SK-N-SH treated with all-trans-retinoic acid at 6 μM for 48 hours (cell line): ENCODE measurements around the gene NPB.

ENCODE experiments used
- ATAC-seq: fragments of 200-7000 bp; cut with Tn5 transposase; 3 replicates; pipeline ENCODE4 v1.9.1; 2020; ENCODE audit warnings: mild to moderate bottlenecking, moderate library complexity
- ARNTL ChIP-seq: fragments of 450-650 bp; formaldehyde crosslinking; IDR thresholded peaks from 2 replicates; pipeline ENCODE4 v1.5.0; 2020; ENCODE audit warnings: low read depth, mild to moderate bottlenecking, moderate library complexity, borderline replicate concordance
- BACH2 ChIP-seq: fragments of 250-450 bp; sonication (Bioruptor Pico); IDR thresholded peaks from 2 replicates; pipeline ENCODE4 v1.9.0; 2021; ENCODE audit warnings: mild to moderate bottlenecking, borderline replicate concordance
- ESRRG ChIP-seq: fragments of 250-450 bp; sonication (Bioruptor Pico); IDR thresholded peaks from 2 replicates; pipeline ENCODE4 v1.6.1; 2021; ENCODE audit warnings: mild to moderate bottlenecking
- GLIS3 ChIP-seq: fragments of 250-450 bp; sonication (Bioruptor Pico); IDR thresholded peaks from 2 replicates; pipeline ENCODE4 v1.5.0; 2020; ENCODE audit warnings: mild to moderate bottlenecking, moderate library complexity
- ISL1 ChIP-seq: fragments of 250-450 bp; sonication (Bioruptor Pico); IDR thresholded peaks from 2 replicates; pipeline ENCODE4 v2.1.2; 2022; ENCODE audit warnings: mild to moderate bottlenecking, moderate library complexity
- OSR1 ChIP-seq: fragments of 250-450 bp; sonication (Bioruptor Pico); IDR thresholded peaks from 2 replicates; pipeline ENCODE4 v1.8.0; 2022; ENCODE audit warnings: moderate library complexity, mild to moderate bottlenecking, inconsistent platforms
- PPARA ChIP-seq: fragments of 250-450 bp; sonication (Bioruptor Pico); IDR thresholded peaks from 2 replicates; pipeline ENCODE4 v1.5.0; 2020; ENCODE audit warnings: mild to moderate bottlenecking, borderline replicate concordance
- RARB ChIP-seq: fragments of 250-450 bp; sonication (Bioruptor Pico); IDR thresholded peaks from 2 replicates; pipeline ENCODE4 v1.8.0; 2021; ENCODE audit warnings: mild to moderate bottlenecking, moderate library complexity
- SNAI2 ChIP-seq: fragments of 250-450 bp; sonication (Bioruptor Pico); IDR thresholded peaks from 2 replicates; pipeline ENCODE4 v1.5.0; 2020; ENCODE audit warnings: mild to moderate bottlenecking, moderate library complexity
- TCF4 ChIP-seq: fragments of 250-450 bp; sonication (Bioruptor Pico); IDR thresholded peaks from 2 replicates; pipeline ENCODE4 v1.8.0; 2021; ENCODE audit warnings: mild to moderate bottlenecking, moderate library complexity, borderline replicate concordance
- TOX ChIP-seq: fragments of 250-450 bp; sonication (Bioruptor Pico); IDR thresholded peaks from 2 replicates; pipeline ENCODE4 v1.8.0; 2021; ENCODE audit warnings: mild to moderate bottlenecking, moderate library complexity, borderline replicate concordance
- ZC3H10 ChIP-seq: fragments of 250-450 bp; sonication (Bioruptor Pico); IDR thresholded peaks from 2 replicates; pipeline ENCODE4 v1.5.1; 2021; ENCODE audit warnings: mild to moderate bottlenecking, moderate library complexity
- ZFP3 ChIP-seq: fragments of 250-450 bp; sonication (Bioruptor Pico); IDR thresholded peaks from 2 replicates; pipeline ENCODE4 v1.5.0; 2020; ENCODE audit warnings: mild to moderate bottlenecking, moderate library complexity
- ZFP30 ChIP-seq: fragments of 450-650 bp; formaldehyde crosslinking; IDR thresholded peaks from 2 replicates; pipeline ENCODE4 v1.5.0; 2022; ENCODE audit warnings: mild to moderate bottlenecking, moderate library complexity
- ZNF565 ChIP-seq: fragments of 450-650 bp; formaldehyde crosslinking; conservative IDR thresholded peaks from 2 replicates; pipeline ENCODE4 v1.5.0; 2020; ENCODE audit warnings: low read depth, mild to moderate bottlenecking, moderate library complexity
- ZNF8 ChIP-seq: fragments of 450-650 bp; formaldehyde crosslinking; IDR thresholded peaks from 2 replicates; pipeline ENCODE4 v1.5.0; 2020; ENCODE audit warnings: mild to moderate bottlenecking, moderate library complexity
- TF ChIP-seq, protein P1 (sequence below): fragments of 250-450 bp; sonication (Bioruptor Pico); IDR thresholded peaks from 2 replicates; pipeline ENCODE4 v1.5.1; 2020; ENCODE audit warnings: low read depth, mild to moderate bottlenecking, moderate library complexity
- TF ChIP-seq, protein P2 (sequence below): fragments of 250-450 bp; sonication (Bioruptor Pico); IDR thresholded peaks from 2 replicates; pipeline ENCODE4 v1.8.0; 2021; ENCODE audit warnings: low read depth, mild to moderate bottlenecking, moderate library complexity, borderline replicate concordance
- TF ChIP-seq, protein P3 (sequence below): fragments of 250-450 bp; sonication (Bioruptor Pico); IDR thresholded peaks from 2 replicates; pipeline ENCODE4 v1.5.0; 2020; ENCODE audit warnings: mild to moderate bottlenecking, moderate library complexity
- TF ChIP-seq, protein P4 (sequence below): fragments of 250-450 bp; sonication (Bioruptor Pico); IDR thresholded peaks from 2 replicates; pipeline ENCODE4 v1.5.1; 2021; ENCODE audit warnings: mild to moderate bottlenecking, moderate library complexity

The NPB gene

DNA sequence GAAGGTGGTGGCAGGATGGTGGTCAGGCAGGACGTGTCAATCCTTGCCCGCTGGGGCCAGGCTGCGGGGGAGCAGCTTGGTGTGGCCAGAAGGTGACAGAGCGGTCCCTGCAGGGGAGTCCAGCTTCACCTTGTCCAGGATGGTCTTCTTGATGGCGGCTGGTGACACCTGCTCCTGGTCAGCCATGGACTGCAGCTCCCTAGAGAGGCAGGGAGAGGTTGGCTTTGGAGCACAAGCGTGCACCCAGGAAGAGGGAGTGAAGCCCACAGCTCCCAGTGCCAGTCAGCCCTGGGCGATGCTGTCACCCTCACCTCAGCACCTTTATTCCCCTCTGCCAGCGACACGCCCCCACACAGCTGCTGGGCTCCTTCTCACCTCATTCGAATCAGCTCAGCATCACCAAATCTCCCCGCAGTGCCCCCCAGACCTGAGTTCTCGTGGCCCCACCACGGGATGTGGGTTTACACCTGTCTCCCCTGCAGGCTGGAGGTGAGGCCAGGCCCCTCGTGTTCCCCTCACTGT, 31.2 kb downstream of the NPB start:
- ATAC-seq = no peak
- TF ChIP-seq ZFP30 (CRISPR knock-in tag) (no peak), ISL1 (CRISPR knock-in tag) (no peak), RARB (CRISPR knock-in tag) (no peak)
- TF ChIP-seq, protein P1, sequence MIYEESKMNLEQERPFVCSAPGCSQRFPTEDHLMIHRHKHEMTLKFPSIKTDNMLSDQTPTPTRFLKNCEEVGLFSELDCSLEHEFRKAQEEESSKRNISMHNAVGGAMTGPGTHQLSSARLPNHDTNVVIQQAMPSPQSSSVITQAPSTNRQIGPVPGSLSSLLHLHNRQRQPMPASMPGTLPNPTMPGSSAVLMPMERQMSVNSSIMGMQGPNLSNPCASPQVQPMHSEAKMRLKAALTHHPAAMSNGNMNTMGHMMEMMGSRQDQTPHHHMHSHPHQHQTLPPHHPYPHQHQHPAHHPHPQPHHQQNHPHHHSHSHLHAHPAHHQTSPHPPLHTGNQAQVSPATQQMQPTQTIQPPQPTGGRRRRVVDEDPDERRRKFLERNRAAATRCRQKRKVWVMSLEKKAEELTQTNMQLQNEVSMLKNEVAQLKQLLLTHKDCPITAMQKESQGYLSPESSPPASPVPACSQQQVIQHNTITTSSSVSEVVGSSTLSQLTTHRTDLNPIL (CRISPR knock-in tag) = no peak

DNA sequence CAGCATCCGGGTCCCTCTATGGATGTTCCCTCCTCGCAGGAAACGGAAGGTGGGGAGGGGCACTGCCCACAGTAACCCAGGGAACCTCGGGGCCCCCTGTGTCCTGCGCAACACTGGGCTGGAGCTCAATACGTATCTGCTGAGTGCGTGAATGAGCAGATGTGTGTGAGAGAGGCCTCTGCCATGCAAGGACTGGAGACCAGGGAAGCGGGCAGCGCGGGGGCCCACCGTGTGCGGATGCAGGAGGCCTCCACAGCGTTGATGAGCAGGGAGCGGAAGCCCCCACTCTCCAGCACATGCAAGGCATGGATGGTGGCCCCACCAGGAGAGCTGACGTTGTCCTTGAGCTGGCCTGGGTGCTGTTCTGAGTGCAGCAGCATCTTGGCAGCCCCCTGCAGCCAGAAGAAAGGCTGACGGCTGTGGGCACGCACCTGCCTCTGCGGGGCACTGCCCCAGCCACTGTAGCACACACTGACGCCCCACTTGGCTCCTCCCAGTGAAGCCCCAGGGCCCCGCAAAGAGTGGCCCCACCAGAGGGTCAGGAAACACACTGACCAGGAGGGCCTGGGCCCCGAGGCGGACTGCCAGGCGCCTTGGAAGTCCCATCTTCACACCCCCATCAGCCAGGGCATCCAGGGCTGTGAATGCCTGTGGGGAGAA, 32.2 kb downstream of the NPB start:
- TF ChIP-seq, protein P2, sequence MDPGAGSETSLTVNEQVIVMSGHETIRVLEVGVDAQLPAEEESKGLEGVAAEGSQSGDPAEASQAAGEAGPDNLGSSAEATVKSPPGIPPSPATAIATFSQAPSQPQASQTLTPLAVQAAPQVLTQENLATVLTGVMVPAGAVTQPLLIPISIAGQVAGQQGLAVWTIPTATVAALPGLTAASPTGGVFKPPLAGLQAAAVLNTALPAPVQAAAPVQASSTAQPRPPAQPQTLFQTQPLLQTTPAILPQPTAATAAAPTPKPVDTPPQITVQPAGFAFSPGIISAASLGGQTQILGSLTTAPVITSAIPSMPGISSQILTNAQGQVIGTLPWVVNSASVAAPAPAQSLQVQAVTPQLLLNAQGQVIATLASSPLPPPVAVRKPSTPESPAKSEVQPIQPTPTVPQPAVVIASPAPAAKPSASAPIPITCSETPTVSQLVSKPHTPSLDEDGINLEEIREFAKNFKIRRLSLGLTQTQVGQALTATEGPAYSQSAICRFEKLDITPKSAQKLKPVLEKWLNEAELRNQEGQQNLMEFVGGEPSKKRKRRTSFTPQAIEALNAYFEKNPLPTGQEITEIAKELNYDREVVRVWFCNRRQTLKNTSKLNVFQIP = no peak
- TF ChIP-seq ZNF8 (CRISPR knock-in tag) = no peak
- TF ChIP-seq, protein P3, sequence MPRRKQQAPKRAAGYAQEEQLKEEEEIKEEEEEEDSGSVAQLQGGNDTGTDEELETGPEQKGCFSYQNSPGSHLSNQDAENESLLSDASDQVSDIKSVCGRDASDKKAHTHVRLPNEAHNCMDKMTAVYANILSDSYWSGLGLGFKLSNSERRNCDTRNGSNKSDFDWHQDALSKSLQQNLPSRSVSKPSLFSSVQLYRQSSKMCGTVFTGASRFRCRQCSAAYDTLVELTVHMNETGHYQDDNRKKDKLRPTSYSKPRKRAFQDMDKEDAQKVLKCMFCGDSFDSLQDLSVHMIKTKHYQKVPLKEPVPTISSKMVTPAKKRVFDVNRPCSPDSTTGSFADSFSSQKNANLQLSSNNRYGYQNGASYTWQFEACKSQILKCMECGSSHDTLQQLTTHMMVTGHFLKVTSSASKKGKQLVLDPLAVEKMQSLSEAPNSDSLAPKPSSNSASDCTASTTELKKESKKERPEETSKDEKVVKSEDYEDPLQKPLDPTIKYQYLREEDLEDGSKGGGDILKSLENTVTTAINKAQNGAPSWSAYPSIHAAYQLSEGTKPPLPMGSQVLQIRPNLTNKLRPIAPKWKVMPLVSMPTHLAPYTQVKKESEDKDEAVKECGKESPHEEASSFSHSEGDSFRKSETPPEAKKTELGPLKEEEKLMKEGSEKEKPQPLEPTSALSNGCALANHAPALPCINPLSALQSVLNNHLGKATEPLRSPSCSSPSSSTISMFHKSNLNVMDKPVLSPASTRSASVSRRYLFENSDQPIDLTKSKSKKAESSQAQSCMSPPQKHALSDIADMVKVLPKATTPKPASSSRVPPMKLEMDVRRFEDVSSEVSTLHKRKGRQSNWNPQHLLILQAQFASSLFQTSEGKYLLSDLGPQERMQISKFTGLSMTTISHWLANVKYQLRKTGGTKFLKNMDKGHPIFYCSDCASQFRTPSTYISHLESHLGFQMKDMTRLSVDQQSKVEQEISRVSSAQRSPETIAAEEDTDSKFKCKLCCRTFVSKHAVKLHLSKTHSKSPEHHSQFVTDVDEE (CRISPR knock-in tag) = no peak
- TF ChIP-seq, protein P1 (CRISPR knock-in tag) = no peak
- no peak for TF ChIP-seq SNAI2
- no peak for TF ChIP-seq OSR1 (CRISPR knock-in tag)
- TF ChIP-seq TCF4 (CRISPR knock-in tag) = no peak
- no peak for TF ChIP-seq BACH2
- no peak for TF ChIP-seq TOX
- no peak for TF ChIP-seq PPARA (CRISPR knock-in tag)
- TF ChIP-seq ZNF565 (CRISPR knock-in tag) = no peak
- TF ChIP-seq GLIS3 (CRISPR knock-in tag) = no peak
- no peak for TF ChIP-seq RARB (CRISPR knock-in tag)
- TF ChIP-seq ESRRG (CRISPR knock-in tag) = no peak
- no peak for TF ChIP-seq ZFP3 (CRISPR knock-in tag)
- TF ChIP-seq, protein P4, sequence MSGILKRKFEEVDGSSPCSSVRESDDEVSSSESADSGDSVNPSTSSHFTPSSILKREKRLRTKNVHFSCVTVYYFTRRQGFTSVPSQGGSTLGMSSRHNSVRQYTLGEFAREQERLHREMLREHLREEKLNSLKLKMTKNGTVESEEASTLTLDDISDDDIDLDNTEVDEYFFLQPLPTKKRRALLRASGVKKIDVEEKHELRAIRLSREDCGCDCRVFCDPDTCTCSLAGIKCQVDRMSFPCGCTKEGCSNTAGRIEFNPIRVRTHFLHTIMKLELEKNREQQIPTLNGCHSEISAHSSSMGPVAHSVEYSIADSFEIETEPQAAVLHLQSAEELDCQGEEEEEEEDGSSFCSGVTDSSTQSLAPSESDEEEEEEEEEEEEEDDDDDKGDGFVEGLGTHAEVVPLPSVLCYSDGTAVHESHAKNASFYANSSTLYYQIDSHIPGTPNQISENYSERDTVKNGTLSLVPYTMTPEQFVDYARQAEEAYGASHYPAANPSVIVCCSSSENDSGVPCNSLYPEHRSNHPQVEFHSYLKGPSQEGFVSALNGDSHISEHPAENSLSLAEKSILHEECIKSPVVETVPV = no peak
- TF ChIP-seq ZC3H10 = no peak
- TF ChIP-seq ZFP30 (CRISPR knock-in tag) = no peak
- TF ChIP-seq, all 23 proteins: peak for 0
- no peak for ATAC-seq

DNA sequence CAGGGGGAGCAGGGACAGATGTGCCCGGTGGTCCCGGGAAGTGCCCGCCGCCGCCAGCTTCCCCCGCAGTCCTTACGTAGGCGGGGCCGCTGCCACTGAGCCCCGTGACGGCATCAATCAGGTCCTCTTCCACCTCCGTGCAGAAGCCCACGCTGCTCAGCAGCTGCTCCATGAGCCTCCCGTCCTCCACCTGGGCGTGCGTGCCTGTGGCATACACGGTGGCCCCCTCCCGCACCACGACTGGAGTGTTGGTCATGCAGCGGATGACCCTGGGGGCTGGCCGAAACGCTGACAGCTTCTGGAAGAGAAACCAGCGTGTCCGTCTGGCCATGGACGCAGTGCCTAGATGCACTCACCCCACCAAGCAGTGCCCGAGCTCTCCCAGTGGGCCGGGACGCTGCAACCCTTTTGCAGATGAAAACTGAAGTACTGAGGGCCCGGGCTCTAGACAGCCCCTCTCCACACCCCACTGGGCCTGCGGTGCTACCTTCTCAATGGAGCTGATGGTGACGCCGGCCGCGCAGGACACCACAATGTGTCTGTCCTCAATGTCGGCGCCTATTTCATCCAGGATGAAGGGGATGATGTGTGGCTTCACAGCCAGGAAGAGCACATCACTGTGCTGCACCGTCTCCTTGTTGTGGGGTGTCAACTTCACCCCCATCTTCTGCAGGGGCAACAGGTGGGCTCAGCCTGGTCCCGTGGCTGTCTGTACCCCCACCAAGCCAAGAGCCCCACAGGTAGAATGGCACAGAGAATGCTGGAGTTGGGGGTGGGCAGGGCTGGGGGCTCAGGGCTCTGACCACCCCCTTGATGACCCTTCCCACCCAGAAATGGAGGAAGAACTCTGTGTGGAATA, 33.0 kb downstream of the NPB start:
- no peak for ATAC-seq
- TF ChIP-seq BACH2 (no peak), TCF4 (CRISPR knock-in tag) (no peak), ARNTL (CRISPR knock-in tag) (no peak), TOX (no peak), ZFP3 (CRISPR knock-in tag) (no peak)
- TF ChIP-seq, protein P1 (CRISPR knock-in tag) = no peak
- TF ChIP-seq, protein P2 = no peak
- TF ChIP-seq, protein P4 = no peak
